Measurements from ENCODE around the gene TMEM245. TPM values are rescaled to one million over a fixed set of nuclear protein-coding genes. Genes with fewer than 3 reads are reported as not detected.

The TMEM245 gene
- total RNA-seq, 1 experiment from 2014 or later = 23.7 TPM

GRCh38 chr9:109048822-109049221 is 70.9 kb downstream of the TMEM245 start:
- intact Hi-C loops (cut with micrococcal nuclease) = no loop called here
- Histone ChIP-seq H3F3A (ENCODE audit: low read length, unreplicated experiment) (no peaks in the 10 kb centered on the region), H3K9me3 (ENCODE audit: low read length) (no peaks in the 10 kb centered on the region), H2AFZ (ENCODE audit: low read length) (no peak overlapping the region), H3K9ac (ENCODE audit: low read length) (no peak overlapping the region), H3K27ac (ENCODE audit: low read length) (no peak overlapping the region), H3K27me3 (ENCODE audit: low read length) (no peaks in the 10 kb centered on the region), H3K4me1 (ENCODE audit: insufficient read depth, low read length) (peaks cover 7% of the 10 kb centered on the region; the same call in 1 of the 2 replicates), H3K4me2 (ENCODE audit: low read length) (no peak overlapping the region), H3K79me2 (ENCODE audit: low read length) (no peaks in the 10 kb centered on the region), H3K4me3 (ENCODE audit: low read length) (no peak overlapping the region), H3K36me3 (ENCODE audit: low read depth, low read length) (peaks cover 24% of the 10 kb centered on the region), H3K9me2 (replicated peaks; ENCODE audit: low read length) (no peaks in the 10 kb centered on the region), H4K20me1 (ENCODE audit: low read length) (no peaks in the 10 kb centered on the region)
- CTCF ChIA-PET = no interaction called here
- POLR2A ChIA-PET (ENCODE audit: unreplicated experiment) = no interaction called here
- ATAC-seq (no peak), DNase-seq (no peak)
- TF ChIP-seq EZH2 (IDR thresholded peaks at IDR 0.05; ENCODE audit: low read length, unreplicated experiment) (no peak), CTCF (conservative IDR thresholded peaks at IDR 0.05; ENCODE audit: low read depth, low read length) (no peak), EZH2phosphoT487 (IDR thresholded peaks at IDR 0.05; ENCODE audit: borderline replicate concordance, low read length) (no peak)
- no TSS peak for BruUV-seq (replicated peaks)

GRCh38 chr9:109047259-109047658 is 72.5 kb downstream of the TMEM245 start:
- no peak overlapping the region for H3K9ac ChIP-seq (ENCODE audit: low read length)
- no peak overlapping the region for H2AFZ ChIP-seq (ENCODE audit: low read length)
- ChIA-PET CTCF (no interaction called here), POLR2A (ENCODE audit: unreplicated experiment) (no interaction called here)
- no peaks in the 10 kb centered on the region for H3K27me3 ChIP-seq (ENCODE audit: low read length)
- peaks cover 7% of the 10 kb centered on the region; the same call in 1 of the 2 replicates for H3K4me1 ChIP-seq (ENCODE audit: insufficient read depth, low read length)
- TF ChIP-seq CTCF (conservative IDR thresholded peaks at IDR 0.05; ENCODE audit: low read depth, low read length) (no peak), EZH2phosphoT487 (IDR thresholded peaks at IDR 0.05; ENCODE audit: borderline replicate concordance, low read length) (no peak), EZH2 (IDR thresholded peaks at IDR 0.05; ENCODE audit: low read length, unreplicated experiment) (no peak)
- peaks cover 33% of the 10 kb centered on the region for H3K36me3 ChIP-seq (ENCODE audit: low read depth, low read length)
- H3K4me3 ChIP-seq (ENCODE audit: low read length) = no peak overlapping the region
- ATAC-seq = no peak
- no peaks in the 10 kb centered on the region for H3K79me2 ChIP-seq (ENCODE audit: low read length)
- H3K27ac ChIP-seq (ENCODE audit: low read length) = no peak overlapping the region
- intact Hi-C loops (cut with micrococcal nuclease) = no loop called here
- no peaks in the 10 kb centered on the region for H3K9me3 ChIP-seq (ENCODE audit: low read length)
- DNase-seq = no peak
- no peaks in the 10 kb centered on the region for H3F3A ChIP-seq (ENCODE audit: low read length, unreplicated experiment)
- no peaks in the 10 kb centered on the region for H4K20me1 ChIP-seq (ENCODE audit: low read length)
- BruUV-seq (replicated peaks) = no TSS peak
- no peak overlapping the region for H3K4me2 ChIP-seq (ENCODE audit: low read length)
- H3K9me2 ChIP-seq (replicated peaks; ENCODE audit: low read length) = no peaks in the 10 kb centered on the region

- H3K9me2 ChIP-seq (replicated peaks; ENCODE audit: low read length) = no peaks in the 10 kb centered on the region
- BruUV-seq (replicated peaks) = no TSS peak
- peaks cover 7% of the 10 kb centered on the region; the same call in 1 of the 2 replicates for H3K4me1 ChIP-seq (ENCODE audit: insufficient read depth, low read length)
- H3K27me3 ChIP-seq (ENCODE audit: low read length) = no peaks in the 10 kb centered on the region
- no peak overlapping the region for H3K4me3 ChIP-seq (ENCODE audit: low read length)
- no peak overlapping the region for H3K4me2 ChIP-seq (ENCODE audit: low read length)
- H3K27ac ChIP-seq (ENCODE audit: low read length) = no peak overlapping the region
- no peaks in the 10 kb centered on the region for H4K20me1 ChIP-seq (ENCODE audit: low read length)
- POLR2A ChIA-PET (ENCODE audit: unreplicated experiment) = no interaction called here
- ATAC-seq (no peak), DNase-seq (no peak)
- TF ChIP-seq EZH2phosphoT487 (IDR thresholded peaks at IDR 0.05; ENCODE audit: borderline replicate concordance, low read length) (no peak), EZH2 (IDR thresholded peaks at IDR 0.05; ENCODE audit: low read length, unreplicated experiment) (no peak), CTCF (conservative IDR thresholded peaks at IDR 0.05; ENCODE audit: low read depth, low read length) (no peak)
- peaks cover 33% of the 10 kb centered on the region for H3K36me3 ChIP-seq (ENCODE audit: low read depth, low read length)
- no peak overlapping the region for H2AFZ ChIP-seq (ENCODE audit: low read length)
- no peaks in the 10 kb centered on the region for H3K79me2 ChIP-seq (ENCODE audit: low read length)
- H3F3A ChIP-seq (ENCODE audit: low read length, unreplicated experiment) = no peaks in the 10 kb centered on the region
- CTCF ChIA-PET = no interaction called here
- intact Hi-C loops (cut with micrococcal nuclease) = no loop called here
- H3K9ac ChIP-seq (ENCODE audit: low read length) = no peak overlapping the region
- no peaks in the 10 kb centered on the region for H3K9me3 ChIP-seq (ENCODE audit: low read length)
These were observed 73.4 kb downstream of the TMEM245 start for GRCh38 chr9:109046346-109046745.

All from PC-3 (cell line).